HCT116 (cell line): Measurements from ENCODE around the gene SPATC1L. TPM values are rescaled to one million over a fixed set of nuclear protein-coding genes. Genes with fewer than 3 reads are reported as not detected.

ENCODE experiments used
- ATAC-seq: fragments of 200-7000 bp; cut with Tn5 transposase; 2 replicates; pipeline ENCODE4 v1.9.1; 2020; ENCODE audit warnings: mild to moderate bottlenecking, moderate library complexity
- BruUV-seq: library from RNA; stranded (reverse); fragments of 400-500 nt; replicated peaks from 2 replicates; lab custom pipeline; 2021; lab: Mats Ljungman, UMichigan
- CTCF ChIA-PET: fragments of 300-600 bp; sonication (Branson Sonifier 250); formaldehyde crosslinking; loops from one replicate; lab custom pipeline; 2021; ENCODE audit warnings: antibody characterized with exemption; lab: Charles Lee
- POLR2A ChIA-PET: fragments of 300-600, 350-600 bp; sonication (Branson Sonifier 250); formaldehyde crosslinking; loops from one replicate; lab custom pipeline; 2021; ENCODE audit warnings: antibody characterized with exemption; lab: Charles Lee
- RAD21 ChIA-PET, 2 experiments: fragments of 300-600 bp; sonication (Branson Sonifier 250); formaldehyde crosslinking; loops; one replicate each; lab custom pipeline; 2023; ENCODE audit warnings: low total read pairs in 2 of 2; ENCODE audit not compliant: uncharacterized antibody in 2 of 2, unreplicated experiment in 2 of 2, low non-redundant PET in 1 of 2; lab: Charles Lee
- DNase-seq: peaks from one replicate; pipeline ENCODE4 v3.0.0-alpha.2; 2010; ENCODE audit warnings: low read depth, low spot score
- H2AFZ ChIP-seq: fragments of 200-600 bp; shearing (Covaris generic), sonication (generic); 2 replicates; pipeline ENCODE4 v1.6.1; 2017; ENCODE audit warnings: low read depth, mixed run types, mixed read lengths, antibody characterized with exemption, low read length; ENCODE audit not compliant: poor library complexity, severe bottlenecking
- H3K27ac ChIP-seq: 2 replicates; pipeline ENCODE4 v1.5.1; 2012; ENCODE audit warnings: low read depth, low read length
- H3K27me3 ChIP-seq: fragments of 200-600 bp; sonication (generic); 2 replicates; pipeline ENCODE4 v1.6.1; 2016; ENCODE audit warnings: mixed run types, low read length, mixed read lengths; ENCODE audit not compliant: insufficient read depth
- H3K36me3 ChIP-seq, 2 experiments: fragments of 200-500 bp in 1 of 2; fragments of 200-600 bp in 1 of 2; sonication (Bioruptor generic) in 1 of 2; sonication (generic) in 1 of 2; 2 replicates each; pipeline versions ENCODE4 v1.5.1 to v1.6.1; 2014 to 2016; ENCODE audit warnings: low read length in 2 of 2, inconsistent platforms in 1 of 2, mixed read lengths in 1 of 2, mixed run types in 1 of 2; ENCODE audit not compliant: insufficient read depth in 2 of 2, control insufficient read depth in 1 of 2
- H3K4me1 ChIP-seq, 2 experiments: fragments of 200-600 bp in 1 of 2; sonication (generic) in 1 of 2; 2 replicates each; pipeline versions ENCODE4 v1.5.1 to v1.6.1; 2012 to 2017; ENCODE audit warnings: low read length in 2 of 2, inconsistent platforms in 1 of 2, mild to moderate bottlenecking in 1 of 2, mixed read lengths in 1 of 2, mixed run types in 1 of 2, moderate library complexity in 1 of 2; ENCODE audit not compliant: insufficient read depth in 2 of 2, control insufficient read depth in 1 of 2
- H3K4me2 ChIP-seq: fragments of 200-600 bp; sonication (generic); 2 replicates; pipeline ENCODE4 v1.6.1; 2017; ENCODE audit warnings: mixed run types, low read length, mixed read lengths
- H3K4me3 ChIP-seq, 2 experiments: fragments of 200-600 bp in 1 of 2; sonication (generic) in 1 of 2; replicated peaks in 1 of 2; 2 replicates each; pipeline ENCODE4 v1.5.1; 2011 to 2016; ENCODE audit warnings: low read length in 2 of 2, control low read depth in 1 of 2, low read depth in 1 of 2, mild to moderate bottlenecking in 1 of 2, mixed read lengths in 1 of 2, mixed run types in 1 of 2
- H3K79me2 ChIP-seq: fragments of 200-600 bp; sonication (generic); 2 replicates; pipeline ENCODE4 v1.6.1; 2017; ENCODE audit warnings: mild to moderate bottlenecking, mixed run types, low read length, moderate library complexity, mixed read lengths; ENCODE audit not compliant: insufficient read depth
- H3K9ac ChIP-seq: fragments of 200-600 bp; sonication (generic); 2 replicates; pipeline ENCODE4 v1.6.1; 2016; ENCODE audit warnings: low read length, mixed read lengths
- H3K9me2 ChIP-seq: fragments of 200-600 bp; sonication (generic), shearing (Covaris generic); 2 replicates; pipeline ENCODE4 v1.6.1; 2017; ENCODE audit warnings: mixed run types, mild to moderate bottlenecking, moderate library complexity; ENCODE audit not compliant: insufficient read depth
- H3K9me3 ChIP-seq, 2 experiments: fragments of 200-500 bp in 1 of 2; fragments of 200-600 bp in 1 of 2; sonication (Bioruptor generic) in 1 of 2; sonication (generic) in 1 of 2; 2 replicates each; pipeline ENCODE4 v1.6.1; 2014 to 2017; ENCODE audit warnings: low read length in 2 of 2, mixed read lengths in 2 of 2, inconsistent platforms in 1 of 2, low read depth in 1 of 2, mild to moderate bottlenecking in 1 of 2, mixed run types in 1 of 2, moderate library complexity in 1 of 2; ENCODE audit not compliant: control insufficient read depth in 1 of 2, insufficient read depth in 1 of 2
- H4K20me1 ChIP-seq: fragments of 200-600 bp; sonication (generic), shearing (Covaris generic); 2 replicates; pipeline ENCODE4 v1.6.1; 2017; ENCODE audit warnings: mixed run types, mild to moderate bottlenecking, moderate library complexity; ENCODE audit not compliant: insufficient read depth
- CBX3 ChIP-seq: IDR thresholded peaks from 2 replicates; pipeline ENCODE4 v1.6.1; 2012; ENCODE audit warnings: low read depth
- CEBPB ChIP-seq: IDR thresholded peaks from 2 replicates; pipeline ENCODE4 v1.6.1; 2012; ENCODE audit warnings: low read depth
- CTCF ChIP-seq, 3 experiments: fragments of 200-600 bp in 1 of 3; sonication (generic) in 1 of 3; IDR thresholded peaks in 2 of 3; conservative IDR thresholded peaks in 1 of 3; 2 replicates each; pipeline ENCODE4 v1.5.1; 2012 to 2017; ENCODE audit warnings: low read depth in 2 of 3, low read length in 2 of 3, antibody characterized with exemption in 1 of 3, borderline replicate concordance in 1 of 3, control low read depth in 1 of 3, mild to moderate bottlenecking in 1 of 3, mixed read lengths in 1 of 3, mixed run types in 1 of 3, moderate library complexity in 1 of 3; ENCODE audit not compliant: insufficient read depth in 1 of 3
- EGR1 ChIP-seq: IDR thresholded peaks from 2 replicates; pipeline ENCODE4 v1.6.1; 2012; ENCODE audit warnings: low read depth
- ELF1 ChIP-seq: IDR thresholded peaks from 2 replicates; pipeline ENCODE4 v1.6.1; 2012; ENCODE audit warnings: low read depth, borderline replicate concordance
- EZH2 ChIP-seq: fragments of 200-600 bp; sonication (generic); IDR thresholded peaks from 2 replicates; pipeline ENCODE4 v1.6.1; 2017; ENCODE audit warnings: antibody characterized with exemption, mixed run types
- FOSL1 ChIP-seq: IDR thresholded peaks from 2 replicates; pipeline ENCODE4 v1.6.1; 2012; ENCODE audit warnings: low read depth
- JUND ChIP-seq: IDR thresholded peaks from 2 replicates; pipeline ENCODE4 v1.6.1; 2012
- MAX ChIP-seq: IDR thresholded peaks from 2 replicates; pipeline ENCODE4 v1.6.1; 2012
- POLR2A ChIP-seq: IDR thresholded peaks from 2 replicates; pipeline ENCODE4 v1.7.0; 2011; ENCODE audit warnings: borderline replicate concordance; ENCODE audit not compliant: insufficient read depth, insufficient read length; ENCODE audit errors: extremely low read depth
- POLR2AphosphoS5 ChIP-seq: IDR thresholded peaks from 2 replicates; pipeline ENCODE4 v1.6.1; 2011; ENCODE audit warnings: mild to moderate bottlenecking, low read depth, low read length, moderate library complexity
- RAD21 ChIP-seq: IDR thresholded peaks from 2 replicates; pipeline ENCODE4 v1.6.1; 2012; ENCODE audit warnings: low read depth, mild to moderate bottlenecking
- SIN3A ChIP-seq: IDR thresholded peaks from 2 replicates; pipeline ENCODE4 v1.6.1; 2012; ENCODE audit warnings: low read depth
- SP1 ChIP-seq: IDR thresholded peaks from 2 replicates; pipeline ENCODE4 v1.6.1; 2012; ENCODE audit warnings: low read depth
- SRF ChIP-seq: IDR thresholded peaks from 2 replicates; pipeline ENCODE4 v1.6.1; 2012; ENCODE audit warnings: low read depth
- intact Hi-C: fragments of 100-400 bp; cut with micrococcal nuclease; formaldehyde crosslinking; loops from 2 replicates; pipeline ENCODE4 v1.10.0; 2022
- total RNA-seq: library from RNA; stranded (reverse); gene quantifications from one replicate; pipeline ENCODE4 v1.2.1, GENCODE V29; 2021; ENCODE audit not compliant: unreplicated experiment
- TF ChIP-seq, protein P1 (sequence below): IDR thresholded peaks from 2 replicates; pipeline ENCODE4 v1.6.1; 2012
- TF ChIP-seq, protein P2 (sequence below): IDR thresholded peaks from 2 replicates; pipeline ENCODE4 v1.6.1; 2011; ENCODE audit warnings: mild to moderate bottlenecking, low read length, moderate library complexity; ENCODE audit not compliant: insufficient replicate concordance; ENCODE audit errors: extremely low read depth

The SPATC1L gene
- total RNA-seq, 1 experiment from 2014 or later, result 1.3 TPM

DNA sequence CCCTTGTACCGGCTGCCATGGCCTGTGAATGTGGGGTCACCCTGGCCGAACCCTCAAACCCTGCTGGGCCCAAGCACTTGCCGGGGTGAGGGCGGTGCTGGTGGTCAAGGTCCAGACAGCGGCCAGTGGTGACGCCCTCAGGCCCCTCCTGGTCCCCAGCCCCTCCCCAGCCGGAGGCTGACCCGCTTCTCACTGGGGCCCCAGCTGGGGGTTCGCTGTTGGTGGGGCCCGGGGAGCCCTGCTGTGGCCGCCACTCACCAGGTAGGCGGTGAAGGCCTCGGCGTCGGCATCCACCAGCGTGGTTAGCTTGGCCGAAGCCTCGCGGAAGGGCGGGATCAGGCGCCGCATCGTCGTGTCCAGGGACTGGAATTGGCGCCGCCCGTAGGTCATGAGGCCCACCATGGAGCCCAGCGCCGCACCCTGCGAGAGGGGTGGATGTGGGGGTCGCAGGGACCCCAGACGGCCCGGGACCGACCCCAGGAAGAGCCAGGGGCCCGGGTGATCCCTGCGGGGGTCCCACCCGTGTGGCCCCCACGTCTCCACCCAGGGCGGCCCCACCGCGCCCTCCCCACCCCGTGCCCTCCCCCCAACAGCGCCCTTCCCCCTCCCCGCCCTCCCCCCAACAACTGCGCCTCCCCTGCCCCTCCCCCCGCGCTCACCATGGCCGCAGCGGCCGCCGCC, 39.0 kb downstream of the SPATC1L start:
- DNase-seq, result no peak
- BruUV-seq, result no TSS peak
- Histone ChIP-seq H3K27me3 (no peaks in the 10 kb centered on the region), H3K27ac (peak overlapping the region; percentile 12; the same call in 1 of the 2 replicates), H3K4me1 (peaks cover 0 to 19% of the 10 kb centered on the region in 2 experiments; a peak in 2 of 4 replicates), H4K20me1 (no peaks in the 10 kb centered on the region), H3K4me3 (no peak overlapping the region), H3K9me2 (no peaks in the 10 kb centered on the region), H3K36me3 (no peaks in the 10 kb centered on the region), H3K4me2 (no peak overlapping the region), H3K9ac (no peak overlapping the region), H3K79me2 (no peaks in the 10 kb centered on the region), H3K9me3 (no peaks in the 10 kb centered on the region), H2AFZ (no peak overlapping the region)
- POLR2A ChIA-PET, result no interaction called here
- ATAC-seq, result no peak
- intact Hi-C loops, result loop anchor here (5.0 to 10.0 kb wide), 4 partner anchors 67 to 182 kb away; partner anchors contain the start of genes MCM3AP and YBEY
- RAD21 ChIA-PET, result no interaction called here
- CTCF ChIA-PET, result no interaction called here
- TF ChIP-seq CTCF (IDR thresholded peaks at IDR 0.05 in 2 of 3, conservative IDR thresholded peaks at IDR 0.05 in 1 of 3; ENCODE audit: borderline replicate concordance in 1 of 3, insufficient read depth in 1 of 3, low read depth in 2 of 3, low read length in 2 of 3), result no peak
- no peak for TF ChIP-seq SP1
- no peak for TF ChIP-seq CEBPB
- TF ChIP-seq FOSL1, result no peak
- TF ChIP-seq JUND, result no peak
- TF ChIP-seq, protein P1, sequence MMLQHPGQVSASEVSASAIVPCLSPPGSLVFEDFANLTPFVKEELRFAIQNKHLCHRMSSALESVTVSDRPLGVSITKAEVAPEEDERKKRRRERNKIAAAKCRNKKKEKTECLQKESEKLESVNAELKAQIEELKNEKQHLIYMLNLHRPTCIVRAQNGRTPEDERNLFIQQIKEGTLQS, result no peak
- no peak for TF ChIP-seq RAD21
- TF ChIP-seq CBX3, result no peak
- TF ChIP-seq, protein P2, sequence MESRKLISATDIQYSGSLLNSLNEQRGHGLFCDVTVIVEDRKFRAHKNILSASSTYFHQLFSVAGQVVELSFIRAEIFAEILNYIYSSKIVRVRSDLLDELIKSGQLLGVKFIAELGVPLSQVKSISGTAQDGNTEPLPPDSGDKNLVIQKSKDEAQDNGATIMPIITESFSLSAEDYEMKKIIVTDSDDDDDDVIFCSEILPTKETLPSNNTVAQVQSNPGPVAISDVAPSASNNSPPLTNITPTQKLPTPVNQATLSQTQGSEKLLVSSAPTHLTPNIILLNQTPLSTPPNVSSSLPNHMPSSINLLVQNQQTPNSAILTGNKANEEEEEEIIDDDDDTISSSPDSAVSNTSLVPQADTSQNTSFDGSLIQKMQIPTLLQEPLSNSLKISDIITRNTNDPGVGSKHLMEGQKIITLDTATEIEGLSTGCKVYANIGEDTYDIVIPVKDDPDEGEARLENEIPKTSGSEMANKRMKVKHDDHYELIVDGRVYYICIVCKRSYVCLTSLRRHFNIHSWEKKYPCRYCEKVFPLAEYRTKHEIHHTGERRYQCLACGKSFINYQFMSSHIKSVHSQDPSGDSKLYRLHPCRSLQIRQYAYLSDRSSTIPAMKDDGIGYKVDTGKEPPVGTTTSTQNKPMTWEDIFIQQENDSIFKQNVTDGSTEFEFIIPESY, result no peak
- no peak for TF ChIP-seq ELF1
- TF ChIP-seq EZH2, result no peak
- no peak for TF ChIP-seq POLR2AphosphoS5
- TF ChIP-seq EGR1, result no peak
- no peak for TF ChIP-seq MAX
- no peak for TF ChIP-seq SIN3A
- no peak for TF ChIP-seq POLR2A
- TF ChIP-seq SRF, result no peak
